GM23338 (cell line): Measurements from ENCODE around the gene RINT1. TPM values are rescaled to one million over a fixed set of nuclear protein-coding genes. Genes with fewer than 3 reads are reported as not detected.
"Not testable (repeated sequence)": the region's sequence is repeated elsewhere in the genome, so short reads cannot be mapped to it uniquely, and the experiment has no call there.

Experiments
- ATAC-seq: fragments of 200-7000 bp; cut with Tn5 transposase; 3 replicates; pipeline ENCODE4 v1.9.1; 2020
- DNase-seq: peaks from one replicate; pipeline ENCODE4 v3.0.0-alpha.2; 2015; ENCODE audit warnings: low spot score
- H2AFZ ChIP-seq: fragments of 200-600 bp; sonication (generic); 2 replicates; pipeline ENCODE4 v1.8.0; 2016; ENCODE audit warnings: antibody characterized with exemption, mild to moderate bottlenecking, moderate library complexity
- H3F3A ChIP-seq: fragments of 200-600 bp; sonication (generic); replicated peaks from 2 replicates; pipeline ENCODE4 v1.8.0; 2017; ENCODE audit warnings: antibody characterized with exemption, mixed run types, low read depth
- H3K27ac ChIP-seq: fragments of 200-600 bp; sonication (generic); 2 replicates; pipeline ENCODE4 v1.6.1; 2016; ENCODE audit warnings: low read depth
- H3K27me3 ChIP-seq: fragments of 200-600 bp; sonication (generic); 2 replicates; pipeline ENCODE4 v1.8.0; 2016; ENCODE audit warnings: mild to moderate bottlenecking, mixed run types, moderate library complexity; ENCODE audit not compliant: insufficient read depth
- H3K36me3 ChIP-seq: fragments of 200-600 bp; sonication (generic); 2 replicates; pipeline ENCODE4 v1.8.0; 2016; ENCODE audit warnings: mild to moderate bottlenecking; ENCODE audit not compliant: insufficient read depth
- H3K4me1 ChIP-seq: fragments of 200-600 bp; sonication (generic); 2 replicates; pipeline ENCODE4 v1.8.0; 2016; ENCODE audit warnings: mild to moderate bottlenecking, moderate library complexity; ENCODE audit not compliant: insufficient read depth
- H3K4me2 ChIP-seq: fragments of 200-600 bp; sonication (generic); 2 replicates; pipeline ENCODE4 v1.7.1; 2017; ENCODE audit warnings: mixed run types
- H3K4me3 ChIP-seq: fragments of 200-600 bp; sonication (generic); 2 replicates; pipeline ENCODE4 v1.6.1; 2016; ENCODE audit warnings: mixed run types
- H3K79me2 ChIP-seq: fragments of 200-600 bp; sonication (generic); replicated peaks from 2 replicates; pipeline ENCODE4 v1.8.0; 2017; ENCODE audit warnings: mild to moderate bottlenecking; ENCODE audit not compliant: insufficient read depth
- H3K9me2 ChIP-seq: fragments of 200-600 bp; sonication (generic); 2 replicates; pipeline ENCODE4 v1.8.0; 2017; ENCODE audit not compliant: insufficient read depth
- H4K20me1 ChIP-seq: fragments of 200-600 bp; sonication (generic); replicated peaks from 2 replicates; pipeline ENCODE4 v1.8.0; 2017; ENCODE audit warnings: mild to moderate bottlenecking; ENCODE audit not compliant: insufficient read depth
- H3K27ac Mint-ChIP-seq: 2 replicates; pipeline ENCODE4 v1.8.0; 2020; ENCODE audit warnings: inconsistent platforms, mild to moderate bottlenecking, moderate library complexity, mixed read lengths
- H3K27me3 Mint-ChIP-seq: 3 replicates; pipeline ENCODE4 v1.8.0; 2022; ENCODE audit warnings: low read depth, mild to moderate bottlenecking, moderate library complexity, mixed read lengths, inconsistent platforms; ENCODE audit not compliant: insufficient read depth, poor library complexity
- H3K36me3 Mint-ChIP-seq: 3 replicates; pipeline ENCODE4 v1.8.0; 2021; ENCODE audit warnings: low read depth, mild to moderate bottlenecking, inconsistent platforms, moderate library complexity, mixed read lengths
- H3K4me1 Mint-ChIP-seq: 3 replicates; pipeline ENCODE4 v1.8.0; 2020; ENCODE audit warnings: mild to moderate bottlenecking, inconsistent platforms, mixed read lengths
- H3K4me3 Mint-ChIP-seq: 3 replicates; pipeline ENCODE4 v1.8.0; 2021; ENCODE audit warnings: moderate library complexity, mild to moderate bottlenecking, inconsistent platforms, mixed read lengths
- H3K9me3 Mint-ChIP-seq: 3 replicates; pipeline ENCODE4 v1.8.0; 2020; ENCODE audit warnings: moderate library complexity, mild to moderate bottlenecking, inconsistent platforms, mixed read lengths
- EZH2phosphoT487 ChIP-seq: fragments of 200-600 bp; sonication (generic); IDR thresholded peaks from one replicate; pipeline ENCODE4 v1.8.1; 2018; ENCODE audit warnings: antibody characterized with exemption; ENCODE audit not compliant: unreplicated experiment
- JUNB ChIP-seq: IDR thresholded peaks from one replicate; pipeline ENCODE4 v1.6.1; 2016; ENCODE audit warnings: antibody characterized with exemption; ENCODE audit not compliant: unreplicated experiment
- POLR2AphosphoS5 ChIP-seq: IDR thresholded peaks from 2 replicates; pipeline ENCODE4 v1.6.1; 2016; ENCODE audit warnings: antibody characterized with exemption, low read depth
- STAT1 ChIP-seq: IDR thresholded peaks from one replicate; pipeline ENCODE4 v1.6.1; 2016; ENCODE audit warnings: antibody characterized with exemption; ENCODE audit not compliant: unreplicated experiment
- ZNF114 ChIP-seq: fragments of 250-450 bp; sonication (Bioruptor Pico); IDR thresholded peaks from 2 replicates; pipeline ENCODE4 v1.5.0; 2020; ENCODE audit warnings: mild to moderate bottlenecking, moderate library complexity
- polyA plus RNA-seq: library from polyadenylated mRNA; unstranded; fragments of >200 nt; fragmentation: Nextera tagmentation; extraction: Ambion mirVana; gene quantifications from 2 replicates; pipeline ENCODE4 v1.2.1, GENCODE V29; 2016
- total RNA-seq: library from RNA; depleted of rRNA; stranded (reverse); fragments of >200 nt; shearing (Covaris generic); gene quantifications from 2 replicates; pipeline ENCODE4 v1.2.3, GENCODE V29; 2014
- TF ChIP-seq, protein P1 (sequence below): fragments of 250-450 bp; sonication (Bioruptor Pico); IDR thresholded peaks from 2 replicates; pipeline ENCODE4 v1.5.0; 2020; ENCODE audit warnings: mild to moderate bottlenecking, moderate library complexity

The RINT1 gene
- total and polyA plus RNA-seq, 2 experiments from 2014 or later, result 18.5 to 31.2 TPM

DNA sequence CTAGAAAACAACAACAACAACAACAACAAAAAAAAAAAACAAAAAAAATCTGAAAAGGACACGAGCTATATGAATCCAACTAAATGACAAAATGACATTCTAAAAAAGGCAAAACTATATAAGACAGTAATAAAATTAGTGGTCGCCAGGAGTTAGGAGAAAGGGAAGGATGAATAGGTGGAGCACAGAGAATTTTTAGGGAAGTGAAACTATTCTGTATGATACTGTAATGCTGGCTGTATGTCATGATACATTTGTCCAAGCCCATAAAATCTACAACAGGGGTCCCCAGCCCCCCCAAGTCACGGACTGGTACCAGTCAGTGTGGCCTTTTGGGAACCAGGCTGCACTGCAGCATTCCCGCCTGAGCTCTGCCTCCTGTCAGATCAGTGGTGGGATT, 7.2 kb upstream of the RINT1 start (continued):
- TF ChIP-seq, protein P1, sequence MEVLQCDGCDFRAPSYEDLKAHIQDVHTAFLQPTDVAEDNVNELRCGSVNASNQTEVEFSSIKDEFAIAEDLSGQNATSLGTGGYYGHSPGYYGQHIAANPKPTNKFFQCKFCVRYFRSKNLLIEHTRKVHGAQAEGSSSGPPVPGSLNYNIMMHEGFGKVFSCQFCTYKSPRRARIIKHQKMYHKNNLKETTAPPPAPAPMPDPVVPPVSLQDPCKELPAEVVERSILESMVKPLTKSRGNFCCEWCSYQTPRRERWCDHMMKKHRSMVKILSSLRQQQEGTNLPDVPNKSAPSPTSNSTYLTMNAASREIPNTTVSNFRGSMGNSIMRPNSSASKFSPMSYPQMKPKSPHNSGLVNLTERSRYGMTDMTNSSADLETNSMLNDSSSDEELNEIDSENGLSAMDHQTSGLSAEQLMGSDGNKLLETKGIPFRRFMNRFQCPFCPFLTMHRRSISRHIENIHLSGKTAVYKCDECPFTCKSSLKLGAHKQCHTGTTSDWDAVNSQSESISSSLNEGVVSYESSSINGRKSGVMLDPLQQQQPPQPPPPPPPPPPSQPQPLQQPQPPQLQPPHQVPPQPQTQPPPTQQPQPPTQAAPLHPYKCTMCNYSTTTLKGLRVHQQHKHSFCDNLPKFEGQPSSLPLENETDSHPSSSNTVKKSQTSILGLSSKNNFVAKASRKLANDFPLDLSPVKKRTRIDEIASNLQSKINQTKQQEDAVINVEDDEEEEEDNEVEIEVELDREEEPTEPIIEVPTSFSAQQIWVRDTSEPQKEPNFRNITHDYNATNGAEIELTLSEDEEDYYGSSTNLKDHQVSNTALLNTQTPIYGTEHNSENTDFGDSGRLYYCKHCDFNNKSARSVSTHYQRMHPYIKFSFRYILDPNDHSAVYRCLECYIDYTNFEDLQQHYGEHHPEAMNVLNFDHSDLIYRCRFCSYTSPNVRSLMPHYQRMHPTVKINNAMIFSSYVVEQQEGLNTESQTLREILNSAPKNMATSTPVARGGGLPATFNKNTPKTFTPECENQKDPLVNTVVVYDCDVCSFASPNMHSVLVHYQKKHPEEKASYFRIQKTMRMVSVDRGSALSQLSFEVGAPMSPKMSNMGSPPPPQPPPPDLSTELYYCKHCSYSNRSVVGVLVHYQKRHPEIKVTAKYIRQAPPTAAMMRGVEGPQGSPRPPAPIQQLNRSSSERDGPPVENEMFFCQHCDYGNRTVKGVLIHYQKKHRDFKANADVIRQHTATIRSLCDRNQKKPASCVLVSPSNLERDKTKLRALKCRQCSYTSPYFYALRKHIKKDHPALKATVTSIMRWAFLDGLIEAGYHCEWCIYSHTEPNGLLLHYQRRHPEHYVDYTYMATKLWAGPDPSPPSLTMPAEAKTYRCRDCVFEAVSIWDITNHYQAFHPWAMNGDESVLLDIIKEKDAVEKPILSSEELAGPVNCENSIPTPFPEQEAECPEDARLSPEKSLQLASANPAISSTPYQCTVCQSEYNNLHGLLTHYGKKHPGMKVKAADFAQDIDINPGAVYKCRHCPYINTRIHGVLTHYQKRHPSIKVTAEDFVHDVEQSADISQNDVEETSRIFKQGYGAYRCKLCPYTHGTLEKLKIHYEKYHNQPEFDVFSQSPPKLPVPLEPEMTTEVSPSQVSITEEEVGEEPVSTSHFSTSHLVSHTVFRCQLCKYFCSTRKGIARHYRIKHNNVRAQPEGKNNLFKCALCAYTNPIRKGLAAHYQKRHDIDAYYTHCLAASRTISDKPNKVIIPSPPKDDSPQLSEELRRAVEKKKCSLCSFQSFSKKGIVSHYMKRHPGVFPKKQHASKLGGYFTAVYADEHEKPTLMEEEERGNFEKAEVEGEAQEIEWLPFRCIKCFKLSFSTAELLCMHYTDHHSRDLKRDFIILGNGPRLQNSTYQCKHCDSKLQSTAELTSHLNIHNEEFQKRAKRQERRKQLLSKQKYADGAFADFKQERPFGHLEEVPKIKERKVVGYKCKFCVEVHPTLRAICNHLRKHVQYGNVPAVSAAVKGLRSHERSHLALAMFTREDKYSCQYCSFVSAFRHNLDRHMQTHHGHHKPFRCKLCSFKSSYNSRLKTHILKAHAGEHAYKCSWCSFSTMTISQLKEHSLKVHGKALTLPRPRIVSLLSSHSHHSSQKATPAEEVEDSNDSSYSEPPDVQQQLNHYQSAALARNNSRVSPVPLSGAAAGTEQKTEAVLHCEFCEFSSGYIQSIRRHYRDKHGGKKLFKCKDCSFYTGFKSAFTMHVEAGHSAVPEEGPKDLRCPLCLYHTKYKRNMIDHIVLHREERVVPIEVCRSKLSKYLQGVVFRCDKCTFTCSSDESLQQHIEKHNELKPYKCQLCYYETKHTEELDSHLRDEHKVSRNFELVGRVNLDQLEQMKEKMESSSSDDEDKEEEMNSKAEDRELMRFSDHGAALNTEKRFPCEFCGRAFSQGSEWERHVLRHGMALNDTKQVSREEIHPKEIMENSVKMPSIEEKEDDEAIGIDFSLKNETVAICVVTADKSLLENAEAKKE, result no peak

- not testable (repeated sequence) for H3K36me3 Mint-ChIP-seq, H3K4me1 Mint-ChIP-seq, H3K9me3 Mint-ChIP-seq, H3K36me3 ChIP-seq, H3K4me3 ChIP-seq, DNase-seq, H4K20me1 ChIP-seq, H3F3A ChIP-seq, H2AFZ ChIP-seq, H3K9me2 ChIP-seq, H3K4me1 ChIP-seq, H3K27ac ChIP-seq, H3K27ac Mint-ChIP-seq, ATAC-seq, H3K4me3 Mint-ChIP-seq, H3K79me2 ChIP-seq, H3K4me2 ChIP-seq, H3K27me3 ChIP-seq
- H3K27me3 Mint-ChIP-seq, result peaks cover 16% of the 10 kb centered on the region
Measured at GRCh38 chr7:105527737-105528136, 4.3 kb upstream of the RINT1 start.

DNA sequence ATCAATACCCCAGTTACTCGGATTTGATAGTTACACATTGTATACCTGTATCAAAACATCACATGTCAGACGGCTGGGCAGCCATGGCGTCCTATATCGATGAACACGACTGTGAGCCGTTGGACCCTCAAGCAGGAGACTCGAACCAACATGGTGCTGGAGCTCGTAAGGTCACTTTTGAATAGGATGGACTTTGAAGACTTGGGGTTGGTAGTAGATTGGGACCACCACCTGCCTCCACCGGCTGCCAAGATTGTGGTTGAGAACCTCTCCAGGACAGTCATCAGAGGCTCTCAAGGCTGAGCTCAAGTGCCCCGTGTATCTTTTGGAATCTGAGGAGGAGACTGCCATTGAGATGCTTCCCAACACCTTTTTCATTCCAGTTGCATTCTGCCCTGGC, 1.9 kb upstream of the RINT1 start:
- ATAC-seq (no peak), DNase-seq (no peak)
- Mint-ChIP-seq H3K4me1 (peaks cover 10% of the 10 kb centered on the region; the same call in 2 of the 3 replicates), H3K36me3 (peaks cover 2% of the 10 kb centered on the region; the same call in 1 of the 3 replicates), H3K27ac (no peak overlapping the region), H3K4me3 (no peak overlapping the region), H3K9me3 (0 out of 3 replicates have a peak, but pooled peaks cover 2% of the 10 kb centered on the region), H3K27me3 (peaks cover 9% of the 10 kb centered on the region)
- H3K79me2 ChIP-seq, result peaks cover 28% of the 10 kb centered on the region
- H3F3A ChIP-seq, result no peaks in the 10 kb centered on the region
- H3K4me1 ChIP-seq, result peaks cover 18% of the 10 kb centered on the region
- H3K36me3 ChIP-seq, result 0 out of 2 replicates have a peak, but pooled peaks cover 2% of the 10 kb centered on the region
- H4K20me1 ChIP-seq, result peaks cover 10% of the 10 kb centered on the region
- no peak overlapping the region for H3K4me2 ChIP-seq
- H3K9me2 ChIP-seq, result no peaks in the 10 kb centered on the region
- no peaks in the 10 kb centered on the region for H3K27me3 ChIP-seq
- no peak overlapping the region for H2AFZ ChIP-seq
- H3K27ac ChIP-seq, result no peak overlapping the region
- H3K4me3 ChIP-seq, result no peak overlapping the region
- no peak for TF ChIP-seq EZH2phosphoT487
- TF ChIP-seq POLR2AphosphoS5, result no peak
- no peak for TF ChIP-seq STAT1
- no peak for TF ChIP-seq ZNF114 (CRISPR knock-in tag)
- no peak for TF ChIP-seq JUNB
